Measurements from ENCODE around the gene PSENEN.

PSENEN gene

GRCh38 chr19:35774274-35775045 is 29.0 kb downstream of the PSENEN start:
- no peak for DNase-seq

GRCh38 chr19:35775046-35775297 is 29.5 kb downstream of the PSENEN start:
- no peak for DNase-seq

- peak; percentile 99 for DNase-seq
Measured at GRCh38 chr19:35775298-35776101, 30.0 kb downstream of the PSENEN start, which contains the start of gene ARHGAP33. TSS of gene ARHGAP33 (plus strand) at chr19:35775564. CDS start at chr19:35775659, 95 bp downstream.

- no peak for DNase-seq
Measured at GRCh38 chr19:35776102-35776788, 30.8 kb downstream of the PSENEN start.

- no peak for DNase-seq
Measured at GRCh38 chr19:35777086-35777841, 31.8 kb downstream of the PSENEN start.

GRCh38 chr19:35777961-35778360 is 32.5 kb downstream of the PSENEN start:
- no peak for DNase-seq

- DNase-seq, result no peak
Measured at GRCh38 chr19:35779033-35779432, 33.6 kb downstream of the PSENEN start.

GRCh38 chr19:35780058-35780457 is 34.6 kb downstream of the PSENEN start:
- no peak for DNase-seq

GRCh38 chr19:35780717-35781116 is 35.3 kb downstream of the PSENEN start:
- DNase-seq, result no peak

- no peak for DNase-seq
Measured at GRCh38 chr19:35781650-35782049, 36.2 kb downstream of the PSENEN start.

GRCh38 chr19:35782589-35782988 is 37.1 kb downstream of the PSENEN start:
- no peak for DNase-seq

- DNase-seq, result no peak
Measured at GRCh38 chr19:35783469-35784434, 38.3 kb downstream of the PSENEN start.

- DNase-seq, result no peak
Measured at GRCh38 chr19:35784503-35785338, 39.3 kb downstream of the PSENEN start.

- DNase-seq, result no peak
Measured at GRCh38 chr19:35785339-35785627, 39.8 kb downstream of the PSENEN start.

GRCh38 chr19:35786299-35787160 is 41.1 kb downstream of the PSENEN start:
- no peak for DNase-seq

- DNase-seq, result no peak
Measured at GRCh38 chr19:35787227-35787799, 41.9 kb downstream of the PSENEN start.

- no peak for DNase-seq
Measured at GRCh38 chr19:35788205-35788960, 42.9 kb downstream of the PSENEN start.

- DNase-seq, result no peak
Measured at GRCh38 chr19:35789195-35789977, 43.9 kb downstream of the PSENEN start.

Measured in activated naive CD4-positive, alpha-beta T cell treated with Interleukin-2 at 50 U/mL for 16 hours (primary cell).